ENCODE results near the gene GSTO1. TPM values are rescaled to one million over a fixed set of nuclear protein-coding genes. Genes with fewer than 3 reads are reported as not detected.

GSTO1 gene
- total and polyA plus RNA-seq, 2 of the 13 experiments (the other 11 are each of a cell fraction or from before 2014, with no cell fraction given): 228 to 300 TPM

DNA sequence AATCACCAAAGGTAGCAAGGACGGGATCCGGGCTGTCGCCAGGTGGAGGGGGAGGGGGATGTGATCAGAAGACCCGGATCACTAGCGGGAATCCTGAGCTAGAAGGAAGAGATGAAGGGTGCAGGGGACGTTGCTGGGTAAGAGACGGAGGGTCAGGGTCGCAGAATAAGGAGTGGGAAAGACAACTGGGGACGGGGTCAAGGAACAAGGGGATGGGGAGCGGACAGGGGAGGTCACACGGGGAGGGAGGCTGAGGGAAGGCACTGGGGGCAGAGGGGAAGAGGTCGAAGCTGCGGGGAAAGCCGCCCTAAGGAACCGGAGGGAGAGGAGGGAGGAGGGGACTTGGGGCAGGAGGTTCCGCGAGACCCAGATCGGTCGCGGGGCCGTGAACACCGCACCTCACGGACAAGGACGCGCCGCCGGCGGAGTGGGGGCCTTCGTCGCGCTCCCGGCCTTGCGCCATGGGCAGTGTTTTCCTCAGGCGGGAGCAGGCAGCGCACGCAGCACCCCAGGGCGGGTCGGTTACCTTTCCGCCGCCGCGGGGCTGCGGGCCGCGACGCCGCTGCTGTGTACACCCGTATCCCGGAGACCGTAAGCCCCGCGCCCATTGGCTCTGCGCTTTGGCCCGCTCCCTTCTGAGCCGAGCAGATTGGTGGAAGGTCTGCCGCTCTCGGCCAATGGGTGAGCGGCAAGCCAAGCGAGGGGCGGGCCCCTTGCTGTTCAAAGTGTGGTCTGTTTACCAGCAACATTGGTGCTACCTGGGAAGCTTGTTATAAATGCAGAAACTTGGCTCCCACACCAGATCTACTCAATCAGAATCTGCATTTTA lies 22.7 kb upstream of the GSTO1 start, which contains the start of gene CFAP43 (continued):
- TF ChIP-seq, protein P1, sequence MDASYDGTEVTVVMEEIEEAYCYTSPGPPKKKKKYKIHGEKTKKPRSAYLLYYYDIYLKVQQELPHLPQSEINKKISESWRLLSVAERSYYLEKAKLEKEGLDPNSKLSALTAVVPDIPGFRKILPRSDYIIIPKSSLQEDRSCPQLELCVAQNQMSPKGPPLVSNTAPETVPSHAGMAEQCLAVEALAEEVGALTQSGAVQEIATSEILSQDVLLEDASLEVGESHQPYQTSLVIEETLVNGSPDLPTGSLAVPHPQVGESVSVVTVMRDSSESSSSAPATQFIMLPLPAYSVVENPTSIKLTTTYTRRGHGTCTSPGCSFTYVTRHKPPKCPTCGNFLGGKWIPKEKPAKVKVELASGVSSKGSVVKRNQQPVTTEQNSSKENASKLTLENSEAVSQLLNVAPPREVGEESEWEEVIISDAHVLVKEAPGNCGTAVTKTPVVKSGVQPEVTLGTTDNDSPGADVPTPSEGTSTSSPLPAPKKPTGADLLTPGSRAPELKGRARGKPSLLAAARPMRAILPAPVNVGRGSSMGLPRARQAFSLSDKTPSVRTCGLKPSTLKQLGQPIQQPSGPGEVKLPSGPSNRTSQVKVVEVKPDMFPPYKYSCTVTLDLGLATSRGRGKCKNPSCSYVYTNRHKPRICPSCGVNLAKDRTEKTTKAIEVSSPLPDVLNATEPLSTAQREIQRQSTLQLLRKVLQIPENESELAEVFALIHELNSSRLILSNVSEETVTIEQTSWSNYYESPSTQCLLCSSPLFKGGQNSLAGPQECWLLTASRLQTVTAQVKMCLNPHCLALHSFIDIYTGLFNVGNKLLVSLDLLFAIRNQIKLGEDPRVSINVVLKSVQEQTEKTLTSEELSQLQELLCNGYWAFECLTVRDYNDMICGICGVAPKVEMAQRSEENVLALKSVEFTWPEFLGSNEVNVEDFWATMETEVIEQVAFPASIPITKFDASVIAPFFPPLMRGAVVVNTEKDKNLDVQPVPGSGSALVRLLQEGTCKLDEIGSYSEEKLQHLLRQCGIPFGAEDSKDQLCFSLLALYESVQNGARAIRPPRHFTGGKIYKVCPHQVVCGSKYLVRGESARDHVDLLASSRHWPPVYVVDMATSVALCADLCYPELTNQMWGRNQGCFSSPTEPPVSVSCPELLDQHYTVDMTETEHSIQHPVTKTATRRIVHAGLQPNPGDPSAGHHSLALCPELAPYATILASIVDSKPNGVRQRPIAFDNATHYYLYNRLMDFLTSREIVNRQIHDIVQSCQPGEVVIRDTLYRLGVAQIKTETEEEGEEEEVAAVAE (CRISPR knock-in tag; IDR thresholded peaks at IDR 0.05; ENCODE audit: borderline replicate concordance): peak; percentile 100
- TF ChIP-seq KDM5B (CRISPR knock-in tag; IDR thresholded peaks at IDR 0.05; ENCODE audit: borderline replicate concordance): peak; percentile 96; the same call in 1 of the 2 replicates
- TF ChIP-seq ZNF337 (CRISPR knock-in tag; IDR thresholded peaks at IDR 0.05; ENCODE audit: borderline replicate concordance, low read depth): 0 out of 2 replicates have a peak, but pooled peaks have one; percentile 45
- TF ChIP-seq MIXL1 (CRISPR knock-in tag; IDR thresholded peaks at IDR 0.05): no peak
- no peak for TF ChIP-seq ZFP62 (CRISPR knock-in tag; IDR thresholded peaks at IDR 0.05)
- peak; percentile 92 for TF ChIP-seq ZFX (CRISPR knock-in tag; IDR thresholded peaks at IDR 0.05; ENCODE audit: low read depth)
- TF ChIP-seq ZNF703 (CRISPR knock-in tag; IDR thresholded peaks at IDR 0.05; ENCODE audit: borderline replicate concordance): no peak
- TF ChIP-seq ZNF691 (CRISPR knock-in tag; IDR thresholded peaks at IDR 0.05; ENCODE audit: borderline replicate concordance, low read depth): no peak; the same call in 1 of the 2 replicates
- TF ChIP-seq ZNF780A (CRISPR knock-in tag; IDR thresholded peaks at IDR 0.05): 0 out of 2 replicates have a peak, but pooled peaks have one; percentile 54
- TF ChIP-seq ZBTB42 (CRISPR knock-in tag; IDR thresholded peaks at IDR 0.05): no peak
- TF ChIP-seq TERF1 (CRISPR knock-in tag; IDR thresholded peaks at IDR 0.05): no peak
- TF ChIP-seq, protein P2, sequence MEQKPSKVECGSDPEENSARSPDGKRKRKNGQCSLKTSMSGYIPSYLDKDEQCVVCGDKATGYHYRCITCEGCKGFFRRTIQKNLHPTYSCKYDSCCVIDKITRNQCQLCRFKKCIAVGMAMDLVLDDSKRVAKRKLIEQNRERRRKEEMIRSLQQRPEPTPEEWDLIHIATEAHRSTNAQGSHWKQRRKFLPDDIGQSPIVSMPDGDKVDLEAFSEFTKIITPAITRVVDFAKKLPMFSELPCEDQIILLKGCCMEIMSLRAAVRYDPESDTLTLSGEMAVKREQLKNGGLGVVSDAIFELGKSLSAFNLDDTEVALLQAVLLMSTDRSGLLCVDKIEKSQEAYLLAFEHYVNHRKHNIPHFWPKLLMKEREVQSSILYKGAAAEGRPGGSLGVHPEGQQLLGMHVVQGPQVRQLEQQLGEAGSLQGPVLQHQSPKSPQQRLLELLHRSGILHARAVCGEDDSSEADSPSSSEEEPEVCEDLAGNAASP (CRISPR knock-in tag; IDR thresholded peaks at IDR 0.05; ENCODE audit: borderline replicate concordance): peak; percentile 22; the same call in 1 of the 2 replicates
- TF ChIP-seq ZSCAN25 (CRISPR knock-in tag; IDR thresholded peaks at IDR 0.05): peak; percentile 50; the same call in 1 of the 2 replicates
- TF ChIP-seq MLX (CRISPR knock-in tag; IDR thresholded peaks at IDR 0.05): no peak
- no peak for TF ChIP-seq RBM39 (IDR thresholded peaks at IDR 0.05; ENCODE audit: low read depth, low read length, poor library complexity, severe bottlenecking)
- peak; percentile 91; the same call in 1 of the 2 replicates for TF ChIP-seq KAT7 (CRISPR knock-in tag; IDR thresholded peaks at IDR 0.05; ENCODE audit: borderline replicate concordance)
- TF ChIP-seq NFIC (IDR thresholded peaks at IDR 0.05; ENCODE audit: low read length): no peak
- TF ChIP-seq ZNF607 (CRISPR knock-in tag; IDR thresholded peaks at IDR 0.05; ENCODE audit: borderline replicate concordance): peak; percentile 23; the same call in 1 of the 2 replicates
- TF ChIP-seq CREB1 (IDR thresholded peaks at IDR 0.05): 0 out of 2 replicates have a peak, but pooled peaks have one; percentile 30
- no peak; the same call in 1 of the 2 replicates for TF ChIP-seq CREB1 (CRISPR knock-in tag; IDR thresholded peaks at IDR 0.05)
- TF ChIP-seq TCF7 (IDR thresholded peaks at IDR 0.05; ENCODE audit: low read depth): no peak; the same call in 1 of the 2 replicates

All from HepG2 (cell line).